Measurements from ENCODE around the gene MTIF3. TPM values are rescaled to one million over a fixed set of nuclear protein-coding genes. Genes with fewer than 3 reads are reported as not detected.

Gene MTIF3, protein sequence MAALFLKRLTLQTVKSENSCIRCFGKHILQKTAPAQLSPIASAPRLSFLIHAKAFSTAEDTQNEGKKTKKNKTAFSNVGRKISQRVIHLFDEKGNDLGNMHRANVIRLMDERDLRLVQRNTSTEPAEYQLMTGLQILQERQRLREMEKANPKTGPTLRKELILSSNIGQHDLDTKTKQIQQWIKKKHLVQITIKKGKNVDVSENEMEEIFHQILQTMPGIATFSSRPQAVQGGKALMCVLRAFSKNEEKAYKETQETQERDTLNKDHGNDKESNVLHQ
- 52.5 and 66.1 TPM in 2 replicates for total RNA-seq

DNA sequence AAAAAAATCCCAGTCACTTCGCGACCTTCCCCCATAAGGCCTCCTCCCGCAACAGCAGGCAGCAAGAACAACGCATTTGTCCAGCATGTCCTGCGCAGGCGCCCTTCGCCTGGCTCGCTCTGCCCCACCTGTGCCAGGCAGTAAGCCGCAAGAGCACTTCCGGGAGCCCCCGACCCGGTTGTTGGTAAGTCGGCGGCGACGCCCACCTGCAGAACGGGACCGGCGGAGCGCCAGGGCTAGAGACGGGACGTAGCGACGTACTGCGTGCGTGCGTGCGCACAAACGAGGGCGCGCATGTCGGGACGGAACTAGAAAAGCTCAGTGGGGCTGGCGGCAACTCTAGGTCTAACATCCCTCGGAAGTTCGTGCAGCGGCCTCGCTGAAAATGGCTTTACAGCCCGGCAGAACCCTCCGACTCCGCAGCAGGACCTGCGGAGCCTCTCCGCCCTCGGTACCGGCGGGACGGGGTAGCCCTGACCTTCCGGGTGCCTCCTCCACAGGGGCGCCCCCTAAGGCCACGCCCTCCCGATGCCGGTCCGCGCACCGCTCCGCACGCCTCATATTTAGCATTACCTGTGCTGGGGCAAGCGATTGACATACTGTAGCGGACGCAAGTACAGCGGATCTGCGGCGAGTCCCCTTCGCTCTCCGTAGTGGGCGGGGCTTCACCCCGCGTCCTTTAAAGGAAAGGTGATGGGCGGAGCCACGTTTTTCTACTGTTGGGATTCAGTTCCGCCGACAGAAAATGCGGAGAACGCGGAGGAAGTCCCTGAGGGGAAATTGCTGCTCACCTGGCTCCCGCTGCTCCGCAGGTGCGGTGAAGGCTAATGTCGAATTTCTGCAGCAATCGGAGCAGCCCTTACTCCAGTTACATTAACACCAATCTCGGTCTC is at the start of gene MTIF3:
Gene MTIF3, minus strand, starts transcription at position 629 of the 893 bp plus-strand sequence. CDS start 10,116 bp downstream, outside the sequence.
- TF ChIP-seq, protein P1, sequence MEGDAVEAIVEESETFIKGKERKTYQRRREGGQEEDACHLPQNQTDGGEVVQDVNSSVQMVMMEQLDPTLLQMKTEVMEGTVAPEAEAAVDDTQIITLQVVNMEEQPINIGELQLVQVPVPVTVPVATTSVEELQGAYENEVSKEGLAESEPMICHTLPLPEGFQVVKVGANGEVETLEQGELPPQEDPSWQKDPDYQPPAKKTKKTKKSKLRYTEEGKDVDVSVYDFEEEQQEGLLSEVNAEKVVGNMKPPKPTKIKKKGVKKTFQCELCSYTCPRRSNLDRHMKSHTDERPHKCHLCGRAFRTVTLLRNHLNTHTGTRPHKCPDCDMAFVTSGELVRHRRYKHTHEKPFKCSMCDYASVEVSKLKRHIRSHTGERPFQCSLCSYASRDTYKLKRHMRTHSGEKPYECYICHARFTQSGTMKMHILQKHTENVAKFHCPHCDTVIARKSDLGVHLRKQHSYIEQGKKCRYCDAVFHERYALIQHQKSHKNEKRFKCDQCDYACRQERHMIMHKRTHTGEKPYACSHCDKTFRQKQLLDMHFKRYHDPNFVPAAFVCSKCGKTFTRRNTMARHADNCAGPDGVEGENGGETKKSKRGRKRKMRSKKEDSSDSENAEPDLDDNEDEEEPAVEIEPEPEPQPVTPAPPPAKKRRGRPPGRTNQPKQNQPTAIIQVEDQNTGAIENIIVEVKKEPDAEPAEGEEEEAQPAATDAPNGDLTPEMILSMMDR (IDR thresholded peaks at IDR 0.05; ENCODE audit: insufficient read depth, low read depth, low read length) = no peak
- peak; percentile 91 for DNase-seq (ENCODE audit: low read depth)
- peak within 1 kb of the TSS; percentile 97 for H3K4me3 ChIP-seq (ENCODE audit: low read depth, low read length)

DNA sequence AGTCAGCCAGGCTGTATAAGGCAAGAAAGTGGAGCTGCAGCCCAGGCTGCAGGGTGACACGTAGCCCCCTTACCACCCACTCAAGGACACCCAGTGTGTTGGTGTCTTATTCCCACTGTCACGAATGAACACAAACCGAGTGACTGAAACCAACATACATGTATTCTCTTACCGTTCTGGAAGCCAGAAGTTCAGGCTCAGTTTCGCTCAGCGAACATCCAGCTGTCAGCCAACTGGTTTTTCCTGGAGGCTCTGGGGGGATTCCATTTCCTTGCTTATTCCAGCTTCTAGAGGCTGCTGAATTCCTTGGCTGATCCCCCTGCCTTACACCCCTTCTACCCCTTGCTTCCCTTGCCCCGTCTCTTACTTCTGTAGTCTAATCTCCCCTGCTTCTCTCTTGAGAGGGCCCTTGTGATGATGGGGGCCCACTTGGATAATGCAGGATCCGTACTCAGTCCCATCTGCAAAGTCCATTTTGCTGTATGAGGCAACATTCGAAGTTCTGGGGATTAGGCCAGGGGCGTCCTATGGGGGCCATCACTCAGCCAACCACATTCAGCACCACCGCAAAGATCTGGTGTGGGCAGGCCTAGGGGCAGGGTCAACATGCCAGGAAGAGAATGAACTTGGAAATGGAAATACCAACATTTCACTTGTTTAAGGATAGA is 47.3 kb upstream of the MTIF3 start:
- DNase-seq (ENCODE audit: low read depth) = no peak
- no peak overlapping the region for H3K4me3 ChIP-seq (ENCODE audit: low read depth, low read length)
- TF ChIP-seq, protein P1 (IDR thresholded peaks at IDR 0.05; ENCODE audit: insufficient read depth, low read depth, low read length) = no peak

DNA sequence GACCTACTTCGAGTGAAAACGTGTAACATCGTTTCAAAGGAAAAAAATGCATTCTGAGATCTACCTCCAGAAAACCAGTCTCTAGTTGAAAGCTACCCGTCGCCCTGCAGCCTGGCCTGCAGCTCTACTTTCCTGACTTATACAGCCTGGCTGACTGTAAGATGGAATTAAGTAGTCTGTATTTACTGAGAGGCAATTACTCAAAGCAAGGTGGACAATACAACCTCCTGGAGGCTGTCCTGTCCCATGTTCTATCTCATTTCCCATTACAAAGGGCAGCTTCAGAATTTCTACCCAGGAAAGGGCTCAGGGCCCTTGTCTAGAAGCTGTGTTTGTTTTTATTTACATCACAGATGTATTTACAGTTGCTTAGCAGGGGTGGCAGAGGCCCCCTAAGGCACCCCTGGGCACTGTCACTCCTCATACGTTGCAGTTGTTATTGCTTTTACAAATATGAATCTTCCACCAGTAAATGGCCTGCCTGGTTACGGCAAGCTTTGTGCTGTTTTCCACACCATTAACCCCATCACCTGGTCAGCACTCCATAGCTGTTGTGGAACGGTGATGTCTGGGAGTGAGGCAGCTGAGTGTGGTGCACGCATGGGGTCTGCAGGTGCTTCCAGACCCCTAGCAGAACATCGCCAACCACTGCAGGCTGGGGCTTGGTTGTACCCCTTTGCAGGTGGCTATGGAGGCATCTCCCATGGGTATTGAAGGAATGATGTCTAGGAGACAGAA is 46.3 kb upstream of the MTIF3 start:
- TF ChIP-seq, protein P1 (IDR thresholded peaks at IDR 0.05; ENCODE audit: insufficient read depth, low read depth, low read length) = no peak
- no peak for DNase-seq (ENCODE audit: low read depth)

DNA sequence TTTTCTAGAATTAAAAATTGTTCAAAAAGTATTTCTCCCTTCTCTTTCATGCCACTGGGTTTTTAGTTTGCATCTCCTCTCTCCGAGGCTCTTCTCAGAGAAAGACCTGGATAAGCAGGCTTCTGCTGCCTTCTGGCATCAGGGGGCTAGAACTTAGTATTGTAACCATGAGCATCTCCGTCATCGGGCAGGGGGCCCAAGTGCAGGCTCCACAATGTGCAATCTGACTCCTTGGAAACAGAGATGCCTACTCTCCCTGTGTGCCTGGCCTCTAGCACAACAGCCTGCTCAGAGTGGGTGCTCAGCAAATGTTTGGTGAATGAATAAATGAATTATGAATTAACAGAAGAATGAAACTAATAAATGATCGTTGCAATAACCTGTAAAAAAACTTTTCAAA is 45.6 kb upstream of the MTIF3 start:
- DNase-seq (ENCODE audit: low read depth) = no peak
- H3K4me3 ChIP-seq (ENCODE audit: low read depth, low read length) = no peak overlapping the region
- TF ChIP-seq, protein P1 (IDR thresholded peaks at IDR 0.05; ENCODE audit: insufficient read depth, low read depth, low read length) = no peak

More for the DNA sequence above, 46.3 kb upstream of the MTIF3 start:
- no peak overlapping the region for H3K4me3 ChIP-seq (ENCODE audit: low read depth, low read length)

DNA sequence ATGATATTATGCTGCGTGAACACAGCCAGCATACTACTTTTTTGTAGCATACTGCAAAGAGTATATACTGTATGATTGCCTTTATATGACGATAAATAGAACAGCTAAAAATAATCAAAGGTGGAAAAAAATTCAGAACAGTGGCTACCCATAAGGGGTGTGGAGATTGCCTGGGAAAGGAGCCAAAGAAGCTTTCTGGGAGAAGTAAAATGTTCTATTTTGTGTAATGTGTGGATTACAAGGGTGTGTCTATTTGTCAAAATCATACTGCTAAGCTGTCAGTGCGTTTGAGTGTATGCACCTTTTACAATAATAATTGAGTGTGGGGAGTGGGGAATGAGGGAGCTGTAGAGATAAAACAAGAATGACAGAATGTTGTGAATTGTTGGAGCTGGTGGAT is 45.2 kb upstream of the MTIF3 start:
- no peak for DNase-seq (ENCODE audit: low read depth)
- TF ChIP-seq, protein P1 (IDR thresholded peaks at IDR 0.05; ENCODE audit: insufficient read depth, low read depth, low read length) = no peak
- H3K4me3 ChIP-seq (ENCODE audit: low read depth, low read length) = no peak overlapping the region

DNA sequence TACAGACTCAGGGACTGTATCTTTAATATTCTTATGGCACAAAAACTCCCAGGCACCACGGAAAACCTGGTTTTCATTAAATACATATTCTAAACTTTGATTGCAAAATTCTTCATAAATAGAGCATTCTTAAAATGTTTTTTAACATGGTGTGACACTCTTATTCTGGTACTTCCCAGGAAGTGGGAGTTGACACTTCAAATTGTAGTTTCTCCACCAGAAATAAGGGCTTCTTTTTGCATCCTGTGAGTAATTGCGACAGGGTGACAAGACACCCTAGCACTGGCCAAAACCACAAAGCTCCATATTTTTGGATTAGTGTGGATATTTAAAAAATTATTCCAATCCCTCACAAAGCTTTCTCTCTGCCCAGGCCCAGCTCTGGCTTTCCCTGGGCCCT is 43.6 kb upstream of the MTIF3 start:
- no peak for DNase-seq (ENCODE audit: low read depth)
- TF ChIP-seq, protein P1 (IDR thresholded peaks at IDR 0.05; ENCODE audit: insufficient read depth, low read depth, low read length) = no peak
- H3K4me3 ChIP-seq (ENCODE audit: low read depth, low read length) = no peak overlapping the region
